GM19351 (cell line): ENCODE results near the gene LNPK.
A peak's percentile ranks its signal among the peaks of the same experiment; 100 is the strongest.
"Not testable (repeated sequence)": the region's sequence is repeated elsewhere in the genome, so short reads cannot be mapped to it uniquely, and the experiment has no call there.

Experiments
- ATAC-seq: cut with Tn5 transposase; IDR thresholded peaks from one replicate; pipeline ENCODE4 v1.9.1; 2021; ENCODE audit warnings: mild to moderate bottlenecking, moderate library complexity; ENCODE audit not compliant: unreplicated experiment

Gene LNPK

DNA sequence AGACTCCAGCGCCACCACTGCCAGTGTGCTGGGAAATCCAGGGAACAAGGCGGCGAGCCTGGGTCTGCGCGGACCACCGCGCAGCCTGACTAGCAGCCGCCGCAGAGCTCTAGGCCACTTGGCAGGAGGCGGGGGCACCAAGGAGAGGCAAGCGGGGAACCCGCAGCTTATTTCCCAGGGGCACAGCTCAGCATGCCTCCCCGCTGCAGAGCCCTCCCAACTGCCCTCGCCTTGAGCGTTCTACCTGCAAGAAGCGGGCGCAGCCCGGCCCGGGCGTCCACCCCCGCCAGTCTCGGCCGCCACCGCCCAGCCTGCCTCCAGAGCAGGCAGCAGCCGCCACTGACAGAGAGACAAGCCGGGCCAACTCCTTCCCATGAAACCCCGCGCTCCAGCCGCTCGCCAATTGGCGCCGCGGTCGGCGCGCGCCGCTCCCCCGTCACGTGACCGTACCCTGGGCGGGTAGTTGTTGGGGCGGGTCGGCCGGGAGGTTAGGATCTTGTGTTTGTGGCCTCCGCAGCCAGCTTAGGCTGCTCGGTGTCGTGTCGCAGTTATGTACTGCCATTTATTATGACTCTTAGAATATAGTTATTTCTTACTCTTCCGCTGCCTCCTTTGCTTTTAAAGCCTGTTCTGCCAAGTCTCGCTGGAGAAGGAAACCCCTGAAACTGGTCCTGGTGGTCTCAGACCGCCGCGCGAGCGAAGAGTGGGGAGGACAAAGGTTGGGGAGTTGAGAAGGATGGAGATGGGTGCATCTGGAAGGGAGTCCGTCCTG is at the start of gene LNPK:
Gene LNPK, minus strand, starts transcription at position 352 of the 772 bp plus-strand sequence. CDS start 6,683 bp downstream, outside the sequence.
- peak; percentile 86 for ATAC-seq

GRCh38 chr2:176039375-176039774 is 37.3 kb upstream of the LNPK start:
- ATAC-seq, result no peak

DNA sequence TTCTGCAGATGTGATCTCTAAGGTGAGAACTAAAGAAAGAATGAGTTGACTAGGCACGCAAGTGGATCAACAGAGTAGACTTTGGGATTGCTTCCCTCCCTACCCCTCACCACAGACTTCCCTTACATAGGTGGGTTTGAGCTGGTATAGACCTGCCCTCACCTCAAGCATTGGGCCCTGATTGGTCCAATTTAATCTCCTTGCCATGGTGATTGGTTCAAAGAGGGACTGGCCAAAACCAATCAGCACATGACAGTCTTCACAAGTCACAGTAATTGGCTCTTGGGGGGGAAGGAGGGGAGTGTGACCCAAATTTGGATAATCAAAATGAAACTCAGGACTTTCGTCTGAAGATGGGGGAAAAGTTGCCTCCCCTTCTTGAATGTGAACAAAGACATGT is 36.6 kb upstream of the LNPK start:
- no peak for ATAC-seq

- no peak for ATAC-seq
These were observed 33.1 kb upstream of the LNPK start for GRCh38 chr2:176035013-176035691.

DNA sequence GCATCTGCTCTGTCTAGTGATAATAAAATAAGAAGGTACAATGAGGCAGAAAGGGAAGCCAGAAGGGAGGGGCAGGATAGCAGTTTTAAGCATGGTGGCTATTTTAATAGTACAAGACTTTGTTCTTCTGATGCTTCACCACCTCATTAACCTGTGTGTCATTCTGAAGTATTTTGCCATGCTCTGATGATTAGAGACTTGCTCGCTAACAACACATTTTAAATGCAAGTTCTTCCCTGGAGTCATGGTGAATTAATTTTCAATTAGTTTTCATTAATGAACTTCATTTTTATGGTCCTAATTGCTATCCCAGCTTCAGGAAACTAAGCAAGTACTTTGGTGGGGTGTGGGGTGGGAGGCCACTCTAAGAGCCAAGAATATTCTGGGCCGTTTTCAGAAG is 25.7 kb upstream of the LNPK start:
- ATAC-seq, result no peak

DNA sequence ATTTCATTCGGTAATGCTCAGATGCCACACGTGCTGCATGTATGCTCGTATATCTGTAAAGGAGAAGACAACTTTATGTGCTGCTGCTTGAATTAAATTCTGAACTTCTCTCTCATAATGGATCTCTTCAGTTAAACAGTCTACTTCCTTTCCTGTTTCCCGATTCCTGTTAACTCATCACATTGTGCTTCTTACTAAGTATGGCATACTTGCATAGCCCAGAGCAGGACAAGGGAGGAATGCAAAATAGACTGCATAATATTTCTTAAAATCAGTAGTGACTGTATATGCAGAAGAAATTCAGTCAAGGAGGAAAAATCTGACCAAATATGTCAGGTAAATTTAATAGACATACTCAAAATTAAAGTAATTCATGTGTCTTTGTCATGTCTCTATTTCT is 23.9 kb upstream of the LNPK start:
- no peak for ATAC-seq

GRCh38 chr2:176024083-176024482 is 22.0 kb upstream of the LNPK start:
- no peak for ATAC-seq

- no peak for ATAC-seq
These were observed 20.0 kb upstream of the LNPK start for GRCh38 chr2:176022048-176022447.

GRCh38 chr2:176020400-176020799 is 18.3 kb upstream of the LNPK start:
- no peak for ATAC-seq

- ATAC-seq, result no peak
These were observed 16.6 kb upstream of the LNPK start for GRCh38 chr2:176018708-176019107.

- ATAC-seq, result no peak
These were observed 7.4 kb upstream of the LNPK start for GRCh38 chr2:176009445-176009844.

- ATAC-seq, result no peak
These were observed 2.9 kb upstream of the LNPK start for GRCh38 chr2:176004934-176005333.

GRCh38 chr2:176003958-176004357 is 1.9 kb upstream of the LNPK start:
- ATAC-seq, result no peak

DNA sequence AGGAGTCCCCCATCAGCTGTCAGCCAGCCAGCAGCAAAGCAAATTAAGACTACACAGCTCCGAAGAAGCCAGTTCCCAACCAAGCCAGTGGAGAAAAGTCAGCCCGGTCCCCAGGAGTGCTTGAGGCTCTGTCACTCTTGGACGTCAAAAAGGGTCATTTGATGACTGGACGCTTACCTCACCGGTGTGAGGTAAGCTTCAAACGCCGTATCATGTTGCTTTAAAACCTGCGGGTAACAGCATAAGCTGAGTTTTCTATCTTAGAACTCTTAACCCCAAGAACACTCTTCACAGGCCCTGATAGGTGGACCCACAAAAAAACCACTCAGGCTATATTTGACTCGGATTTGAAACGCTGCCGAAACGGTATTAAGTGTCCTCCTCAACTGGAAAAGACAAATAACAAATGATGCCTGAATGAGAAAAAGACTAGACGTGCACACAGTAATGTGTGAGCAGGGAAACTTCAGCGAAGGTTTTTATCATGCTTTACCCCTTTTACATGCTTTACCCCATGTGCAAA is 682 bp upstream of the LNPK start:
- peak; percentile 0 for ATAC-seq

DNA sequence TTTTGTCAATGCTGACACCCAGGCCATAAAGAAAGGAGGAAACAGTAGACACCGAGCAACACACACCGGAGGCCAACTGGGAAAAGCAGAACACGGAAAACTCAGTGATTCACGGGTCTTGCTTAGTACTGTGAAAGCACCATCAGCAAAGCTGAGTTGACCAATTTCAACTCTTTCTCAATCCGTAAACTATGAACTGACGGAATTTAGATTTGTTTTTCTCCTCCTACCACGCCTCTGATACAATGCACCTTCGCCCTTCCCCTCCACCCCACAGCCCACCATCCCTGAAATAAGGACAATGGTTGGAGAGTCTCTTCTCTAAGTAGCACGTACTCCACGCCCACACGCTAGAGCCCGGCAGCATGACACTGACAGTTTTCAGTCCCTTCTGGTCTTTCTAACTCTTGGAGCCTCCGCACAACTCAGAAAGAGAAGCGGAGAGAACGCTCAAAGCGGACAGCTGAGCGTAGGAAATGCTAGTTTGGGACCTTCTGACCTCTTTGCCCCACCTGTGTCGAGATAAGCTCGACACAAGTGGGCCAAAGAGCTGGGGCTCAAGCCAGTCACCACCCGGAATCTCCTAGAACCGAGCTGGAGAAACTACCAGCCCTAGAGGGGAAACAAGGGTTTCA is 669 bp downstream of the LNPK start:
- peak; percentile 60 for ATAC-seq

- no peak for ATAC-seq
These were observed 2.7 kb downstream of the LNPK start for GRCh38 chr2:175999283-175999819.

- no peak for ATAC-seq
These were observed 12.0 kb downstream of the LNPK start for GRCh38 chr2:175990099-175990498.

- not testable (repeated sequence) for ATAC-seq
These were observed 14.9 kb downstream of the LNPK start for GRCh38 chr2:175987126-175987525.

- ATAC-seq, result no peak
These were observed 17.2 kb downstream of the LNPK start for GRCh38 chr2:175984846-175985245.

GRCh38 chr2:175981551-175981950 is 20.5 kb downstream of the LNPK start:
- no peak for ATAC-seq

- ATAC-seq, result no peak
These were observed 25.5 kb downstream of the LNPK start for GRCh38 chr2:175976391-175977157.
